Memory B cell (primary cell): ENCODE measurements around the gene PPME1.

Experiments used
- ATAC-seq: fragments of 150-1000 bp; cut with Tn5 transposase; 2 replicates; pipeline ENCODE4 v1.10.0; 2021; ENCODE audit warnings: low read depth, mild to moderate bottlenecking, moderate library complexity
- DNase-seq, 2 donors: peaks; one replicate each; pipeline ENCODE4 v3.0.0; 2022; ENCODE audit warnings: low spot score in 2 of 2
- H3K27ac Mint-ChIP-seq: one replicate; pipeline ENCODE4 v1.8.0; 2022; ENCODE audit warnings: mild to moderate bottlenecking, moderate library complexity, mixed read lengths
- H3K27me3 Mint-ChIP-seq: one replicate; pipeline ENCODE4 v1.8.0; 2022; ENCODE audit warnings: mixed read lengths
- H3K36me3 Mint-ChIP-seq: one replicate; pipeline ENCODE4 v1.8.0; 2022; ENCODE audit warnings: mild to moderate bottlenecking, mixed read lengths
- H3K4me1 Mint-ChIP-seq: one replicate; pipeline ENCODE4 v1.8.0; 2022; ENCODE audit warnings: mixed read lengths
- H3K4me3 Mint-ChIP-seq: one replicate; pipeline ENCODE4 v1.8.0; 2022; ENCODE audit warnings: mild to moderate bottlenecking, moderate library complexity, mixed read lengths
- H3K9me3 Mint-ChIP-seq: one replicate; pipeline ENCODE4 v1.8.0; 2022; ENCODE audit warnings: mixed read lengths

The PPME1 gene

DNA sequence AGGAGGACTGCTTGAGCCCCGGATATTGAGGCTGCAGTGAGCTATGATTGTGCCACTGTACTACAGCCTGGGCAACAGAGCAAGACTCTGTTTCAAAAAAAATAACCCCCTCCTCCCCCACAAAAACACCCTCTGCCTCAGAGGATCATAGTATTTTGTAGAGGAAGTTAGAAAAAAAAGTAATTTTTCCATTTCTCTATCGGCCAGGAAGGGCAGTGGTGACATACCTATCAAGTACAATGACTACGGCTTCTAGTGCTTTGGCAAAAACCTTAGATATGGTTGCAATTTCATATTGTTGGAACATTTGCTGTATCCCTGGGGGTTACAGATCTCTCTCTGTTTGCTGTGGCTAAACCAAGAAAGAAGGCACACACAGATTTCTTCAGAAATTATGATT, 29.2 kb upstream of the PPME1 start:
- DNase-seq (no peak), ATAC-seq (no peak)
- Mint-ChIP-seq H3K27ac (no peak overlapping the region), H3K36me3 (peaks cover 23% of the 10 kb centered on the region), H3K9me3 (no peaks in the 10 kb centered on the region), H3K4me3 (no peak overlapping the region), H3K4me1 (peaks cover 3% of the 10 kb centered on the region), H3K27me3 (no peaks in the 10 kb centered on the region)

DNA sequence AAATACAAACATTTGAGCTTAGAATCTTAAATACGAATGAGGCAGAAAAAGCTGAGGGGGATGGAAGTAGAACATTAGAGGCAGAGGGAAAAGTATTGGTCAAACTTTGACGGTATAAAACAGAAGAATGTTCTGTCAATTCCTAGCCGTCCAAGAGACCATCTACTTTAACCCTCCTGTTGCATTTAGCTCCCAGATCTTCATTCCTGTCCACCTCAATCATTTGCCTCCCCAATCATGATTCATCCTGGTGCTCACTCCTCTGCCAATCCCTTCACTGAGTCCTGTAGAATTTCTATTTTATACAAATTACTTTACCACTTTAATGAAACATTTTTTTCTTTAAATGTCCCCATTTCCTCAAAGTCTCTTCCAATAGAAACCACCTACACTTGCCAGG, 28.5 kb upstream of the PPME1 start:
- no peak overlapping the region for H3K27ac Mint-ChIP-seq
- H3K9me3 Mint-ChIP-seq, result no peaks in the 10 kb centered on the region
- ATAC-seq, result no peak
- no peak for DNase-seq
- no peak overlapping the region for H3K4me3 Mint-ChIP-seq
- H3K36me3 Mint-ChIP-seq, result peaks cover 20% of the 10 kb centered on the region
- peaks cover 3% of the 10 kb centered on the region for H3K4me1 Mint-ChIP-seq
- no peaks in the 10 kb centered on the region for H3K27me3 Mint-ChIP-seq

DNA sequence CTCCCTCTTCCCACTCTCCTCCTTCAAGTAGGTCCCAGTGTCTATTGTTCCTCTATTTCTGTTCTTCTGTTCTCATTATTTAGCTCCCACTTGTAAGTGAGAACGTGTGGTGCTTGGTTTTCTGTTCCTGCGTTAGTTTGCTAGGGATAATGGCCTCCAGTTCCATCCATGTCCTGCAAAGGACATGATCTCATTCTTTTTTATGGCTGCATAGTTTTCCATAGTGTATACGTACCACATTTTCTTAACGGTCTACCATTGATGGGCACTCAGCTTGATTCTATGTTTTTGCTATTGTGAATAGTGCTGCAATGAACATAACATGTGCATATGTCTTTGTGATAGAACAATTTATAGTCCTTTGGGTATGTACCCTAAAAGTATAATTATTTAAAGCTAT, 26.5 kb upstream of the PPME1 start:
- Mint-ChIP-seq H3K36me3 (peaks cover 15% of the 10 kb centered on the region), H3K4me3 (no peak overlapping the region), H3K27me3 (no peaks in the 10 kb centered on the region), H3K4me1 (peaks cover 5% of the 10 kb centered on the region), H3K9me3 (no peaks in the 10 kb centered on the region), H3K27ac (no peak overlapping the region)
- no peak for DNase-seq
- ATAC-seq, result no peak

DNA sequence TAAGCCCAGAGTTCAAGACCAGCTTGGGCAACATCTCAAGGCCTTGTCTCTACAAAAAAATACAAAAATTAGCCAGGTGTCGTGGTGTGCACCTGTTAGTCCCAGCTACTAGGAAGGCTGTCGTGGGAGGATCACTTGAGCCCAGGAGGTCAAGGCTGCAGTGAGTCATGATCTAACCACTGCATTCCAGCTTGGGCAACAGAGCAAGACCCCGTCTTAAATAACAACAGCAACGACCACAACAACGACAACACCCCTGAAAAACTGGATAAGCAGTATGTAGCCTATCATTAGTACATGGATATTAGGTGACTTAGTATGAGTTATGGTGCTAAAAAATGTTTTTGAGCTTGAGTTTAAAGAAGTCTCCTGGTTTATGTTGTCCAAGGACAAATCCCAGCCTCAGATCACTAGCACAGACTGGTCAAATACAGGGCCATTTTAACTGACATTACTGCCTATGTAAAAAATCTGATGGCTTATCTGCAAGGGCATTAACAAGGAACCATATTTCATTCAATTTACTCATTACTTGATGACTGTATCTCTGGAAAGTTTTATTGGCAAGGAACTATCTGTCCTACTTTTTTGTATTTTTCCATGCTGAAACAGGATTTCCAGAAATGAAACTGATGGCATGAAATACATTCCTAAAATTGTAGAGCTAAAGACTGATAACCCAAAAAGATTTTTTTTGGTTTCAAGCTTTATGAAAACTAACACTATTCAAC, 23.7 kb upstream of the PPME1 start:
- DNase-seq, result no peak
- no peak for ATAC-seq
- Mint-ChIP-seq H3K36me3 (peaks cover 16% of the 10 kb centered on the region), H3K9me3 (no peaks in the 10 kb centered on the region), H3K27ac (no peak overlapping the region), H3K4me1 (peaks cover 4% of the 10 kb centered on the region), H3K27me3 (no peaks in the 10 kb centered on the region), H3K4me3 (no peak overlapping the region)

DNA sequence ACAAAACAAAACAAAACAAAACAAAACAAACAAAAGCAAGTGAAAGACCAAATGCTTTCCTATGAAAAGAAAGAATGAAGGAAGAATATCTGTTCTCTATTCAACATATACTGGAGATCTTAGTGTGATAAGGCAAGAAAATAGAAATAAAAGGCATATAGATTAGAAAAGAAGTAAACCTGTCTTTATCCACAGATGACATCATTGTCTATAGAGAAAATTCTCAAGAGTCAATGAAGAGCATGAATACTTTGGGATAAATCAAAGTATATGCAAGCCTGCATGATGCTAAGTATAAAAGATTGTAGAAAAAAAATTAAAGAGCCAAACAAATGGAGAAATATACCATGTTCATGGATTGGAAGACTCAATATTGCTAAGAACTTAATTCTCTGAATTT, 17.9 kb upstream of the PPME1 start:
- DNase-seq, result no peak
- Mint-ChIP-seq H3K9me3 (peaks cover 4% of the 10 kb centered on the region), H3K4me1 (peaks cover 10% of the 10 kb centered on the region), H3K36me3 (peaks cover 27% of the 10 kb centered on the region), H3K27ac (no peak overlapping the region), H3K27me3 (no peaks in the 10 kb centered on the region), H3K4me3 (no peak overlapping the region)
- no peak for ATAC-seq

DNA sequence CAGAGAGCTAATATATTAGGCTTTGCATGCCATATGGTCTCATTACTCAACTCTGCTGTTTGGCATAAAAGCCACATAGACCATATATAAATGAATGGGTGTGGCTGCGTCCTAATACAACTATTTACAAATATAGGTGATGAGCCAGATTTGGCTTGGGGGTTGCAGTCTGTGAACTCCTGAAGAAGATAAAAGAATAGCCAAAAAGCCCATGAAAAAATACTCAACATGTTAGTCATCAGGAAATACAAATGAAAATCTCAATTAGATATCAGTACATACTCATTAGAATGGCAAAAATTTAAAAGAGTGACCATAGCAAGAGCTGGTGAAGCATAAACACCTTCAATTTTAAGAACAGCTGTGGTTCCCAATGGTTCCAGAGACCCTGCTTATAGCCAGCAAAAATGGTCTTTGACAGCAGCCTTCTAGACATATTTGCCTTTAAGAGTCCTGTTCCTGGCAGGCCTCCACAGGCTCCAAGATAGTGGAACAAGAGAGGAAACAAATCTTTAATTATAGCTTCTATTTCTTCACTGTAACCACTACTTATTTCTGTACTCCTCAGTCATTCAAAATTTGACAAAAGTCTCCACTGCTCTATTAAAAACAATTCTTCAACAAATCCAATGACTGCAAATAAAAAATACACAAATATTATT, 16.3 kb upstream of the PPME1 start:
- ATAC-seq (no peak), DNase-seq (no peak)
- Mint-ChIP-seq H3K27me3 (no peaks in the 10 kb centered on the region), H3K36me3 (peaks cover 21% of the 10 kb centered on the region), H3K9me3 (peaks cover 4% of the 10 kb centered on the region), H3K4me3 (no peak overlapping the region), H3K4me1 (peaks cover 8% of the 10 kb centered on the region), H3K27ac (no peak overlapping the region)

DNA sequence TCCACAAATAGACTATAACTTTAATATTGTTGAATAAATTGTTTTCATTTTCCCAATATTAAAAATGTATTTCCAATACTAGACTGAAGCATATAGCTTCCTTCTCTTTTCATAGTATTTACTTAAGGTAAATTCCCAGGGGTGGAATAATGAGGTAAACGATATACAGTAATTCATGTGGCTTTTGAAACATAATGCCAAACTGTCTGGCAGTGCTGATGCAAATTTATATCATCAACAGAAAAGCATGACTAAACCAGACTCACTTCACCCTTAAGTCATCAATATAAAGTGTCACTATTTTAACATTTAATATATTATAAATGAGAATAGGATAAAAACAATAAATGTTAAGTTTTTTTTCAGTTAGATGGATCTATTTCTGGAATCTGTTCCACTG, 13.9 kb upstream of the PPME1 start:
- peaks cover 4% of the 10 kb centered on the region for H3K9me3 Mint-ChIP-seq
- peaks cover 14% of the 10 kb centered on the region for H3K4me1 Mint-ChIP-seq
- H3K4me3 Mint-ChIP-seq, result no peak overlapping the region
- H3K27me3 Mint-ChIP-seq, result no peaks in the 10 kb centered on the region
- no peak for ATAC-seq
- H3K36me3 Mint-ChIP-seq, result peaks cover 27% of the 10 kb centered on the region
- no peak overlapping the region for H3K27ac Mint-ChIP-seq
- no peak for DNase-seq

DNA sequence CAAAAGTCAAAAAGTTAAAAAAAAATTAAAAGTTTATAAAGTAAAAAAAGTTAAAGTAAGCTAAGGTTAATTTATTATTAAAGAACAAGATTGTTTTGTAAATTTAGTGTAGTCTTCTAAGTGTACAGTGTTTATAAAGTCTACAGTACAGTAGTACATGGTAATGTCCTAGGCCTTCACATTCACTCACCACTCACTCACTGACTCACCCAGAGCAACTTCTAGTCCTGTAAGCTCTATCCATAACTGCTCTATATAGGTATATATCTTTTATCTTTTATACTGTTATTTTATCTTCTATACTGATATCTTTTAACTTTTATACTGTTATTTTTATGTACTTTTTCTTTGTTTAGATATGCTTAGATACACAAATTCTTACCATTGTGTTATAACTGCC, 11.4 kb upstream of the PPME1 start:
- Mint-ChIP-seq H3K36me3 (peaks cover 27% of the 10 kb centered on the region), H3K27ac (no peak overlapping the region), H3K9me3 (no peaks in the 10 kb centered on the region), H3K4me3 (no peak overlapping the region), H3K4me1 (peaks cover 19% of the 10 kb centered on the region), H3K27me3 (no peaks in the 10 kb centered on the region)
- no peak for ATAC-seq
- no peak for DNase-seq

DNA sequence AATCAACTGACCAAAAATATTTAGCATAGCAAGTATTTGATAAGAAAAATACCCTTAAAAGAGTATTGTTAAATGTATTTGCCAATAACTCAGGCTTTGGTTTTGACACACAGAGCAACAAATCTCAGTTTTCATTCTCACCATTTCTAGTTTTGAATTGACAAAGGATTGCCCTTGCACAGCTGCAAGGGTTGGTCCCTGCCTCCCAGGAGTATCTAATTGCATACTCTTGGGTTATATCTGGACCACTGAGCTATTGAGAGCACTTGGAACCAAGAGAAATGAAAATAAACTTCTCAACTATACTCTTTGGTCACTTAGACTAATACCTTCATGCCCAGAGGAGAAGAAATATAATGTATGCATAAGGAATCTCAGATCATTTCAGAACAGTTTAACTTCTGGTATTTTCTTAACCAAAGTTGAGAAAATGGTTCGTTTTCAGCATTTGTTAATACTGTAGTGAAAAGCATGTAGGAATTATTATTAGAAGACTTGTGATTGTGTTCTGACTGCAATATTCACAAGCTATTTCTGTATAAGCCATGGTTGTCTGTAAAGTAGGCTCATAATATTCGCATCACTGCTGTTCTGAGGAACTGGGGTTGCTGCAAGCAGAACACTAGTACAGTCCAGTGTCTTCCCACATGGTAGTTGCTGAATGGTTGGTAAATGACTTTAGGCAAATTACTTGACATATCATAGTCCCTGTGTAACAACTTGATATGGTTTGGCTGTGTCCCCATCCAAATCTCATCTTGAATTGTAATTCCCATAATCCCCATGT, 8.2 kb upstream of the PPME1 start:
- H3K27ac Mint-ChIP-seq, result no peak overlapping the region
- H3K4me1 Mint-ChIP-seq, result peaks cover 17% of the 10 kb centered on the region
- H3K9me3 Mint-ChIP-seq, result no peaks in the 10 kb centered on the region
- H3K4me3 Mint-ChIP-seq, result no peak overlapping the region
- no peak for DNase-seq
- no peak for ATAC-seq
- peaks cover 30% of the 10 kb centered on the region for H3K36me3 Mint-ChIP-seq
- no peaks in the 10 kb centered on the region for H3K27me3 Mint-ChIP-seq

DNA sequence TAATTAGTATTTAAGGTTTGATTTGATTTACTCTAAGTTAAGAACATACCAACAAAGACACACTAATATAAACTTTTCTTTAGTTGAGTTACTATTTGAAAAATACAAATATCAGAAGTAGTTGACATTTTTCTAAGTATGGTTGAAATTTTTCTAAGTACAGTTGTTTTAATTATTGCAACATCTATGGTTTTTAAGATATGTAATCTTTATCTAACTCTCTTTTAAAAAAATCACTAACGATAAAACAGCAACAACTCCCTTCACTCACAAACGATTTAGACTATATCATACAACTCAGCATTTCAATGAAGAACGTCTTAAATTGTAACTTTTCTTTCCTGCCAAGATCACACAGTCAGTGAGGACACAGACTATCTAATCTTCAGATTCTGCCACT, 2.3 kb upstream of the PPME1 start:
- H3K27me3 Mint-ChIP-seq, result no peaks in the 10 kb centered on the region
- H3K36me3 Mint-ChIP-seq, result peaks cover 14% of the 10 kb centered on the region
- peaks cover 2% of the 10 kb centered on the region for H3K4me1 Mint-ChIP-seq
- no peak overlapping the region for H3K4me3 Mint-ChIP-seq
- no peak for ATAC-seq
- H3K27ac Mint-ChIP-seq, result no peak overlapping the region
- DNase-seq, result no peak
- H3K9me3 Mint-ChIP-seq, result no peaks in the 10 kb centered on the region

DNA sequence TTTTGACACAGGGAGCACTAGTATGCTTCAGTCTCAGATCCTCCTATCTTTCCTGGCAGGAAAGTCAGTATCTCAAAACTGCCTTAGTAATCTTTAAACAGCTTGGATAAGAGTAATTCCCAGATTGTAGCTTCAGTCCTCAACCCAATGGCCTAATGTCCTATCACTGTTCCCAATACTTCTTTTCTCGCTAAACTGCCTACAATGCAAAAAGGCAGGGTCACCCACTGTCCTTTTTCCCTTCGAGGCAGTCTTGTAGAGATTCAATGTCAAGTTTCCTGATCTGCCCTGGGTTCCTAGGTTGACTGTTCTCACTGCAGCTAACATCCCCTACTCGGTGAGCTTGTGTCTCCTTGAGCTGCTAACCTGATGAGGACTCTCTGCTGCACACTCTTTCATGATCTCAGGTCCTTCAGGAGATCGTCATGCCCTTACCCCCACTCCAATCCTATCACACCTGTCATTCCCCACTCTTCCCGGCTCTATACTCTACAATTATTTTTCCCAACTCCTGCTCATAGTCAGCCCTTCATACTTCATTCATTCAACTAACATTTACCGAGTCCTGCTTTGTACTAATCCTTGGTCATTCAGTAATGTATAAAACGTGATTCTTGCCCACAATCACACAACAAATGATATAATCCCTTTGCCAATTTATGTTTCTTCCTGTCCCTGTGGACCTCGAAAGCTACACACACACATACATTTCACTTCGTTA, 1.2 kb upstream of the PPME1 start:
- no peak overlapping the region for H3K4me3 Mint-ChIP-seq
- no peak for DNase-seq
- ATAC-seq, result no peak
- no peaks in the 10 kb centered on the region for H3K9me3 Mint-ChIP-seq
- H3K27ac Mint-ChIP-seq, result no peak overlapping the region
- H3K36me3 Mint-ChIP-seq, result peaks cover 7% of the 10 kb centered on the region
- H3K4me1 Mint-ChIP-seq, result peaks cover 5% of the 10 kb centered on the region
- H3K27me3 Mint-ChIP-seq, result no peaks in the 10 kb centered on the region

DNA sequence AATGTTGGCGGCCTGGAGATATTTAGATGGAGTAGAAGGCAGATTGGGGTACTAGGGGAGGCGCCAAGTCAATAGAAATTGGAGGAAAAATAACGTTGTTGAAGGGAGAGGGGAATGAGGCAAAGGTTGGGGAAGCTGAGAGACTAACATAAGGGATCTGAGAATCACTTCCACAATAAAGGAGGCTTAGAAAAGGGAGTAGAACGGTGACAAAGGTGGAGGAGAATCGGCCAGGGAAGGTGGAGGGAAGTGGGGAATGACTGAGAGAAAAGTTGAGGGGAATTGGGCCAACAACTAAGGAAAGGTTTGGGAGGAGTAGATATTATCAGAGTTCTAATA, 510 bp downstream of the PPME1 start:
- ATAC-seq (no peak), DNase-seq (no peak)
- Mint-ChIP-seq H3K27me3 (no peaks in the 10 kb centered on the region), H3K9me3 (no peaks in the 10 kb centered on the region), H3K36me3 (peaks cover 5% of the 10 kb centered on the region), H3K27ac (no peak overlapping the region), H3K4me1 (peaks cover 5% of the 10 kb centered on the region), H3K4me3 (no peak overlapping the region)

DNA sequence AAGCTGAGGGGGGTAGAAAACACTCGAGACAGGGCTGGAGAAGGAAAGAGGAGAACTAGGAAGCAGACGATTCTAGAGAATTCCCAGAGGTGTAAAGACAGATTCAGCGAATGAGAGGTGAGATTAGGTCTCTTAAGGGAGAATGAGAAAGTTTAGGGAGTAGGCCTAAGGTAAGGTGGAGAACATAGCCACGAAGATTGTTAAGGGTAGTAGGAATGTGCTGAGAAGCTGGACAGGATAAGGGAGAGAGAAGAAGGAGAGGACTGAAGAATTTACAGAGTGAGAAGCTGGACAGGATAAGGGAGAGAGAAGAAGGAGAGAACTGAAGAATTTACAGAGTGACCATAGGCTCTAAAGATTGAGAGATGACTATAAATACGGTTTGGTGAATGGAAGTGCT, 908 bp downstream of the PPME1 start:
- H3K4me1 Mint-ChIP-seq, result peaks cover 5% of the 10 kb centered on the region
- peaks cover 2% of the 10 kb centered on the region for H3K36me3 Mint-ChIP-seq
- H3K27me3 Mint-ChIP-seq, result no peaks in the 10 kb centered on the region
- H3K27ac Mint-ChIP-seq, result no peak overlapping the region
- DNase-seq, result no peak
- H3K9me3 Mint-ChIP-seq, result no peaks in the 10 kb centered on the region
- no peak for ATAC-seq
- no peak overlapping the region for H3K4me3 Mint-ChIP-seq

DNA sequence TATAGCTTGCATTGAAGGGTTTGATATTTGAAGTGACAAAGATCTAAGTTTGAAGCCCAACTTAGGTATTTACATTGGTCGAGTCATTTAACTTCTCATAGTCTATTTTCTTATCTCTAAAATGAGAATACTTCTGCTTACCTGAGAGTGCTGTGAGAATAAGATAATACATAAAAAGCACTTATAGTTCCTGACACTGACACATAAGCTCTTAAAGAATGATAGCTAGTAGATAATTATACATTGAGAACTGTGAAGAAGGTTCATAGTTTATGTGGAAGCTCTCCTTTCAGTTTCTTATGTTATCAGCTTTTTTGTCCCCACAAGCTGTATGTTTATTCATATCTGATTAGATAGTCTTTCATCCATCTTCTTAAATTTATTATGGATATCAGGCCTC, 4.8 kb downstream of the PPME1 start:
- Mint-ChIP-seq H3K36me3 (peaks cover 6% of the 10 kb centered on the region), H3K27ac (no peak overlapping the region), H3K9me3 (no peaks in the 10 kb centered on the region), H3K4me1 (peaks cover 8% of the 10 kb centered on the region), H3K27me3 (no peaks in the 10 kb centered on the region), H3K4me3 (no peak overlapping the region)
- DNase-seq (no peak), ATAC-seq (no peak)
